ENCODE results near the gene COX7A2.
A peak's percentile ranks its signal among the peaks of the same experiment; 100 is the strongest.

Gene COX7A2

GRCh38 chr6:75219263-75219662 lies 24.3 kb downstream of the COX7A2 start:
- no peak for DNase-seq

GRCh38 chr6:75217193-75217592 lies 26.4 kb downstream of the COX7A2 start:
- no peak for DNase-seq

DNA sequence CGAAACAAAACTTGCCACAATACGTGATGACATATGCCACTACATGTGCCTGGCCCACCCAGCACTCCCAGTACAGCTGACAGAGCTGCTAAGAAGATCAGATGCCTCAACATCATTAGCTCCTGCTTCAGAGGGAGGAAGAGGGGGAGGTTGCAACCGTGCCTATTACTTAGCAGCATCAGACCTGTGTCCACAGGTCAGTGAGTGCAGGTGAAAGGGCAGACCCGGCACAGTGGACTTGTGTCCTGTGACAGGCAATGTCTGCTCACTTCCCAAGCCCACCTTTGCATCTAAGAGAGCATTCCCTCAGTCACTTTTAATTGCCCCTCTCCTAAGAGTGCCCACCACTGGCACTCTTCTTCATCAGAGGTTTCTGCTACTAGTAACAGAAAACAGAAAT lies 28.3 kb downstream of the COX7A2 start:
- no peak for DNase-seq

DNA sequence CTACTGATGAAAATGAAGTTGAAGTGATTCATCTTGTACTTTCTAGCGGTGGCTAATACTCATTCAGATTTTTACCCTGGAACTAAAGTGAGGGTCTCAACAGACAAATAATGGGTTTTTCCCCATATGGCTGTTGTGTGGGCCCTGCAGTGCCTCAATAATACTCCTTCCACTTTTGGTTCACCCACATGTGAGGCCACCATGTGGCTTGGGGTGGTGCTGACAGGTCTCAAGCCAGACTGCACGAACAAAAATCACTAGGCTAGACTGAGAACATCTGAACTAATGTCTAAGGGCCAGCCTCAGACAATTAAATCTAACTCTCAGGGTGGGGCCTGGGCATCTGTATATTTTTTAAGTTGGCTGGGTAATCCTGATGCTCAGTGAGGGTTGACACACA lies 29.9 kb downstream of the COX7A2 start:
- no peak for DNase-seq

GRCh38 chr6:75213112-75213511 lies 30.5 kb downstream of the COX7A2 start:
- no peak for DNase-seq

GRCh38 chr6:75211920-75212590 lies 31.5 kb downstream of the COX7A2 start:
- no peak for DNase-seq

- peak; percentile 32 for DNase-seq
Observed at GRCh38 chr6:75210885-75211739, 32.5 kb downstream of the COX7A2 start.

DNA sequence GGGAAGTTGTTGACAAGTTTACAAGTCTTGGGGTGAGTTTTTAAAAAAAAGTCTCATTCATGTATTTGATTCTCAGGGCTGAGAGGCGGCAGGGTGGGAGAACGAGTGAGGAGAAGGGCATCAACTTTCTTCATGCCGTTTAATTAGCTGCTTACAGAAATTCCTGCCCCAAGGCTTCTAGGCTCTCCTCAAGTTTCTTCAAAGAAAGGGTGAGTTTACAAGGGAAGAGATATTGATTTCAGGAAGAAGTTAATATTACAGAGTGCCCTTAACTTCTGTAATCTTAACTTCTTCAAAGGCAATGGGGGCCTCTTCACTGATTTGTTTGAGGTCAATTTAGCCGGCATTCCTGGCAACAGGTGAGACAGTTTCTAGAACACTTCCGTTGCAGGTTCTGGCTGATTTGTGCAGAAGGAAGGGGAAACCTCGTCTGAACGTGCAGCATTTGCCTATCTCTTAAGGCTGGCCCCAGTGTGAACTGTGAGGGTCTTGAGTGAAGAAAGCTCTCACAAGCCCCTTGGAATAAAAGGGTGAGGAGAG lies 34.3 kb downstream of the COX7A2 start:
- no peak for DNase-seq

GRCh38 chr6:75208298-75209183 lies 35.1 kb downstream of the COX7A2 start:
- DNase-seq: peak; percentile 81

- no peak for DNase-seq
Observed at GRCh38 chr6:75206576-75207342, 36.8 kb downstream of the COX7A2 start.

GRCh38 chr6:75205776-75206575 lies 37.6 kb downstream of the COX7A2 start, which contains the start of gene COL12A1:
COL12A1 (minus strand) TSS chr6:75206053; CDS start chr6:75202792, 3,261 bp downstream.
- no peak for DNase-seq

- DNase-seq: peak; percentile 18
Observed at GRCh38 chr6:75204959-75205775, 38.4 kb downstream of the COX7A2 start.

DNA sequence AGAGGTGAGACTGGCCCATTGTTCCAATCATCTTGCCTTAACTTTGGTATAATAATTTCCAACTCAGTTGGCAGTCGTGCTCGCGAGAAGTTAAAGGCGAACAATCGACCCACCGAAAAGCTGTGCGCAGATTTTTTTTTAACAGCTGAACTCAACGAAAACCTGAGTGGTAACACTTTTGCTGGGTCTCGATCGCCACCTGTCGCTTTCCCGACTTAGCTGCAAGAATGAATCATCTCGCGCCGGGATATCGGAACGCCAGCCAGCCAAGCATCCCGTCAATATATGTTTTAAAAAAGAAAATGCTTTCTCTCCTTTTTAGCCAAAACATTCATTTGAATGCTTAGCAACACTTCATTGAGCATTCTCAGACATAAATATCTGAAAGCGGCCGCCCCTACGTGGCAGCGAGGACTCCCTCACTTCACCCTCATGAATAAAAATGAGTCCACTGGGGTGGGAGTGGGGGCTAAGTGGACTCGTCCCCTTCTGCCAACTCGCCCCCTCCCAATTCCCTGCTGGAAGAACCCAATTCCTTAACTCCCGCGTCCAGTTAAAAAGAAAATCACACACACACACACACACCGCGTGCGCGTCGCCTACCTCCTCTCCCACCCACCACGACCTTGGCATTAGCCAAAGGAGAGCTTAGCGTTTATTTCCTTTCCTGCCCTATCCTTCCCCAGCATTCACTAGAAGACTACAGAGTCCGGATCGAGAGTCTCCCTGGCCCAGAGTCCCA lies 39.2 kb downstream of the COX7A2 start:
- peak; percentile 30 for DNase-seq

DNA sequence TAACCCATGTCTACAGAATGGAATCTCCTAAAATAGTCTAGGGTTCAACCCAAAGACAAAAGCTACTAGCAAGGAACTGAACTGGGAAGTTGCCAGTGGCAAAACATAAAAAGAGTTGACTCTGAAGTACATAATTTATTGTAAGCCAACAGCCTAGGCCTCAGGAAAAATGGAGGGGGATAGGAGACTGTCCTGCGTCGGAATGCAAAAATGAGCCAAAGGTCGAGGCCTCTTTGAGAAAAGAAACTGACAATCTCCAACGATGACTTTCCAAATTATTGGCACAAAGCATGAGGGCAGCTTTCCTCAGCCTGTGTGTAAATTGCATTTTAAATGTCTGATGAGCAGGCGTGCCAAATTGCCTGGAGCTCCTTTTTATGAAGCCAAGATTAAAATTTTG lies 39.9 kb downstream of the COX7A2 start:
- DNase-seq: no peak

DNA sequence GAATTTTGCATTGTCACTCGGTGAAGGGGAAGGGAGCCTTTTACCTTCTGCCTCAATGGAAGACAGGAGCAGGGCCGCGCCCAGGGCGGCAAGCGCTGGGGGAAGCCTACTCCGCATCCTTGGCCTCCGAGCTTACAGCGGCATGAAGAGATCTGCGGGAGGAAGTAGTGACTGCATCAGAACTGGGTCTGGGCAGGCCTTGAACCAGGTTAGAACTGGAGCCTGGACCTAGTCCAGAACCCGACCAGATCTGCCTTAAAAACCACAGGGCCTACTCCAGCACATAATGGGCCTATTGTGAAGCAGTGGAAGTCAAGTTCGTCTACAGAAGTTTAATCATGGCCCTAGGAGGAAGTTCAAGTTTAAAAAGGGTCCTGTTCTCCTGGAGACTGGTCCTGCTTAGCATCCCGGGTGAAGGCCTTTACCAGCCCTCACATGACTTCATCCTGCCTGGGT lies 40.9 kb downstream of the COX7A2 start:
- DNase-seq: no peak

GRCh38 chr6:75201901-75202672 lies 41.5 kb downstream of the COX7A2 start:
- DNase-seq: no peak

DNA sequence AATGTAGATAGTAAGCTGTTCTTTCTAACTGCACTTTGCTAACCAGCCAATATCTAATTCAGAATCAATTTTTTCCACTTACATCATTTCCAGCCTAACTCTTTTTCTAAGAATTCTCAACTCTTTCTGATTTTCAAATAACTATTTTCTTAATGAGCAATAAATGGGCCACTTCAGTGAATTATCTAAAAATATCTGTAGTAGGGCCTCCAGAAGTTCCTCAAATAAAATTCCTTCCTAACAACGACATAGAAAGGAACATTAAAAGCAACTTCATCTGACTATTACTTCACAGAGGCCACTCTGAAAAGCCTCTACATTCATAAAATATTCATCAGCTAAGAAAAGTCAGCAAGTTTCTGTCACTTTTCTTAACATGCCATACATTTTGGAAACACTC lies 42.6 kb downstream of the COX7A2 start:
- no peak for DNase-seq

DNA sequence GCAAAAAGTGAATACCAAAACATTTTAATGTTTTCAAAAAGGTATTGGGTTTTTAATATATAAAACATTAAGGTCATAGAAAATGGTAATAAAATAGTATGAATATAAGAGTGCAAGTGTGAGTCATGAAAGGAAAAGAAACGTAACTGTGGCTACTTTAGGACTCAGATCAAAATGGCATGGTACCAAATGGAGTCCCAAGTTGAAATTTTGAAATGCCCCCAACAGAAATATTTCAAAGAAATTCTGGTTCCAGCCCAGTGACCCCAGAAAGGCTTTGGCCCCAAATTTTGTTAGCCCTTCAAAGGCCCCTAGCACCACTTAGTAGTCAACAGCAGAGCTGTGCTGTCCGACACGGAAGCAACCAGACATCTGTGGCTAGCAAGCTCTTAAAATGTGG lies 43.7 kb downstream of the COX7A2 start:
- no peak for DNase-seq
